ENCODE measurements around the gene PTGS2.
A peak's percentile ranks its signal among the peaks of the same experiment; 100 is the strongest.

PTGS2 gene

DNA sequence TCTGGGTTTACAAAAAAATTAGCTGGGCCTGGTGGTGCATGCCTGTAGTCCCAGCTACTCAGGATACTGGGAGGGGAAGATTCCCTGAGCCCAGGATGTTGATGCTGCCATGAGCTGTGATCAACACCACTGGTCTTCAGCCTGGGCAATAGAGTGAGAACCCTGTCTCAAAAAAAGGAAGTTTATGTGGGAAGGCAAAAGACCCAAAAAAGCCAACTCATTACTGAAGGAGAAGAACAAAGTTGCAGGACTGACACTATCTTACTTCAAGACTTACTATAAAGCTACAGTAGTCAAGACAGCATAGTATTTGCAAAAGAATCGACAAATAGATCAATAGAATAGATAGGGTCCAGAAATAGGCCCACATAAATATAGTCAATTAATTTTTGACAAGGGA is 9.2 kb upstream of the PTGS2 start:
- Histone ChIP-seq H3K9me3 (ENCODE audit: control insufficient read depth, low read length) (no peaks in the 10 kb centered on the region), H3K4me3 (ENCODE audit: extremely low read depth, insufficient read depth, low read length, poor library complexity, severe bottlenecking) (no peak overlapping the region), H3K36me3 (ENCODE audit: control insufficient read depth, insufficient read depth, low read length) (no peaks in the 10 kb centered on the region), H3K4me1 (ENCODE audit: control insufficient read depth, insufficient read depth, low read length, poor library complexity, severe bottlenecking) (no peaks in the 10 kb centered on the region), H3K27ac (ENCODE audit: low read depth, low read length, severe bottlenecking) (no peak overlapping the region)
- WGBS, 2 experiments (ENCODE audit: insufficient coverage in 2 of 2): no CpG with 5 or more reads among the region's 1 CpG

GRCh38 chr1:186683652-186684410 is 3.6 kb upstream of the PTGS2 start:
- WGBS, 2 experiments (ENCODE audit: insufficient coverage in 2 of 2): no CpG with 5 or more reads among the region's 6 CpGs
- H3K36me3 ChIP-seq (ENCODE audit: control insufficient read depth, insufficient read depth, low read length): no peaks in the 10 kb centered on the region
- H3K9me3 ChIP-seq (ENCODE audit: control insufficient read depth, low read length): no peaks in the 10 kb centered on the region
- no peak overlapping the region for H3K27ac ChIP-seq (ENCODE audit: low read depth, low read length, severe bottlenecking)
- no peak overlapping the region for H3K4me3 ChIP-seq (ENCODE audit: extremely low read depth, insufficient read depth, low read length, poor library complexity, severe bottlenecking)
- H3K4me1 ChIP-seq (ENCODE audit: control insufficient read depth, insufficient read depth, low read length, poor library complexity, severe bottlenecking): no peaks in the 10 kb centered on the region

- H3K36me3 ChIP-seq (ENCODE audit: control insufficient read depth, insufficient read depth, low read length): no peaks in the 10 kb centered on the region
- 86% methylated on average over 1 of the region's 1 CpG; no CpG with 5 or more reads in 1 of the 2 experiments for WGBS, 2 experiments (ENCODE audit: insufficient coverage in 2 of 2)
- H3K4me1 ChIP-seq (ENCODE audit: control insufficient read depth, insufficient read depth, low read length, poor library complexity, severe bottlenecking): no peaks in the 10 kb centered on the region
- H3K27ac ChIP-seq (ENCODE audit: low read depth, low read length, severe bottlenecking): no peak overlapping the region
- no peak overlapping the region for H3K4me3 ChIP-seq (ENCODE audit: extremely low read depth, insufficient read depth, low read length, poor library complexity, severe bottlenecking)
- H3K9me3 ChIP-seq (ENCODE audit: control insufficient read depth, low read length): no peaks in the 10 kb centered on the region
Measured at GRCh38 chr1:186682736-186683135, 2.5 kb upstream of the PTGS2 start.

DNA sequence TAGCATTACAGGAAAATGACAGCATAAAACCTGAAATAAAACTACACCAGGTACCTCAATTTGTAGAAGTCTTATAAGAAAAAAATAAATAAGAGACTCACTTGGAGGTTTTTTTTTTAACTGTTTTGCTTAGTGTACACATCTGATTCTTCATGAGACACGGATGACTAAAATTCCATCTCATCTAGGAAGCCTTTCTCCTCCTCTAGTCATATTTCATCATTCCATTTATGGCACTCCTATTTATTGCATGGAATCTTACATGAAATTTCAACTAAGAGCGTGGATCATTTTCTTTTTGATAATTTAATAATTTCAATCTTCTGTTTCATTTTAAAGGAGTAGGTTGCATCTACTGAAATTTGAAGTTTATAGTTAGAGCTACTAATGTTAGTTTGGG is 1.6 kb upstream of the PTGS2 start:
- H3K9me3 ChIP-seq (ENCODE audit: control insufficient read depth, low read length): no peaks in the 10 kb centered on the region
- no CpG with 5 or more reads among the region's 2 CpGs for WGBS, 2 experiments (ENCODE audit: insufficient coverage in 2 of 2)
- no peaks in the 10 kb centered on the region for H3K36me3 ChIP-seq (ENCODE audit: control insufficient read depth, insufficient read depth, low read length)
- H3K27ac ChIP-seq (ENCODE audit: low read depth, low read length, severe bottlenecking): no peak overlapping the region
- H3K4me1 ChIP-seq (ENCODE audit: control insufficient read depth, insufficient read depth, low read length, poor library complexity, severe bottlenecking): no peaks in the 10 kb centered on the region
- no peak overlapping the region for H3K4me3 ChIP-seq (ENCODE audit: extremely low read depth, insufficient read depth, low read length, poor library complexity, severe bottlenecking)

- H3K27ac ChIP-seq (ENCODE audit: low read depth, low read length, severe bottlenecking): no peak overlapping the region
- WGBS, 2 experiments (ENCODE audit: insufficient coverage in 2 of 2): 61 to 72% methylated on average over 7 of the region's 9 CpGs
- H3K4me3 ChIP-seq (ENCODE audit: extremely low read depth, insufficient read depth, low read length, poor library complexity, severe bottlenecking): peak overlapping the region; percentile 63
- H3K36me3 ChIP-seq (ENCODE audit: control insufficient read depth, insufficient read depth, low read length): no peaks in the 10 kb centered on the region
- no peaks in the 10 kb centered on the region for H3K4me1 ChIP-seq (ENCODE audit: control insufficient read depth, insufficient read depth, low read length, poor library complexity, severe bottlenecking)
- H3K9me3 ChIP-seq (ENCODE audit: control insufficient read depth, low read length): no peaks in the 10 kb centered on the region
Measured at GRCh38 chr1:186681121-186681520, 898 bp upstream of the PTGS2 start.

- Histone ChIP-seq H3K36me3 (ENCODE audit: control insufficient read depth, insufficient read depth, low read length) (no peaks in the 10 kb centered on the region), H3K4me1 (ENCODE audit: control insufficient read depth, insufficient read depth, low read length, poor library complexity, severe bottlenecking) (no peaks in the 10 kb centered on the region), H3K9me3 (ENCODE audit: control insufficient read depth, low read length) (no peaks in the 10 kb centered on the region), H3K4me3 (ENCODE audit: extremely low read depth, insufficient read depth, low read length, poor library complexity, severe bottlenecking) (peak overlapping the region; percentile 63), H3K27ac (ENCODE audit: low read depth, low read length, severe bottlenecking) (no peak overlapping the region)
- 2 to 3% methylated on average over 14 of the region's 15 CpGs for WGBS, 2 experiments (ENCODE audit: insufficient coverage in 2 of 2)
Measured at GRCh38 chr1:186679924-186680244, 339 bp downstream of the PTGS2 start.

DNA sequence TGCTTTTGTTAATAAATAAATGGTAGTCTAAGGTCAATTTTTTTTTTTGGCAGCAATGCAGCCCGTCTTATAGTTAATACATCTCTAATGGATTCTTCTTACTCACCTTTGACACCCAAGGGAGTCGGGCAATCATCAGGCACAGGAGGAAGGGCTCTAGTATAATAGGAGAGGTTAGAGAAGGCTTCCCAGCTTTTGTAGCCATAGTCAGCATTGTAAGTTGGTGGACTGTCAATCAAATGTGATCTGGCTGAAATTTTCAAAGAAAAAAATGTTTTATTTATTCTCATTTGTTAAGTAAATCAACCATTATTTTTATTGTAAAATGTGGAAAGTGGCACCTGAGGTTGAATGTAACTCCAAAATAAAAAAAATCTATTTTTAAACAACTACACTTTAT is 2.1 kb downstream of the PTGS2 start:
- no peaks in the 10 kb centered on the region for H3K4me1 ChIP-seq (ENCODE audit: control insufficient read depth, insufficient read depth, low read length, poor library complexity, severe bottlenecking)
- no peak overlapping the region for H3K4me3 ChIP-seq (ENCODE audit: extremely low read depth, insufficient read depth, low read length, poor library complexity, severe bottlenecking)
- H3K9me3 ChIP-seq (ENCODE audit: control insufficient read depth, low read length): no peaks in the 10 kb centered on the region
- no peak overlapping the region for H3K27ac ChIP-seq (ENCODE audit: low read depth, low read length, severe bottlenecking)
- H3K36me3 ChIP-seq (ENCODE audit: control insufficient read depth, insufficient read depth, low read length): no peaks in the 10 kb centered on the region
- no CpG with 5 or more reads among the region's 2 CpGs for WGBS, 2 experiments (ENCODE audit: insufficient coverage in 2 of 2)

GRCh38 chr1:186672596-186672995 is 7.6 kb downstream of the PTGS2 start:
- H3K9me3 ChIP-seq (ENCODE audit: control insufficient read depth, low read length): no peaks in the 10 kb centered on the region
- no peaks in the 10 kb centered on the region for H3K36me3 ChIP-seq (ENCODE audit: control insufficient read depth, insufficient read depth, low read length)
- H3K4me3 ChIP-seq (ENCODE audit: extremely low read depth, insufficient read depth, low read length, poor library complexity, severe bottlenecking): no peak overlapping the region
- WGBS, 2 experiments (ENCODE audit: insufficient coverage in 2 of 2): 100% methylated on average over 1 of the region's 3 CpGs; no CpG with 5 or more reads in 1 of the 2 experiments
- H3K4me1 ChIP-seq (ENCODE audit: control insufficient read depth, insufficient read depth, low read length, poor library complexity, severe bottlenecking): no peaks in the 10 kb centered on the region
- H3K27ac ChIP-seq (ENCODE audit: low read depth, low read length, severe bottlenecking): no peak overlapping the region

DNA sequence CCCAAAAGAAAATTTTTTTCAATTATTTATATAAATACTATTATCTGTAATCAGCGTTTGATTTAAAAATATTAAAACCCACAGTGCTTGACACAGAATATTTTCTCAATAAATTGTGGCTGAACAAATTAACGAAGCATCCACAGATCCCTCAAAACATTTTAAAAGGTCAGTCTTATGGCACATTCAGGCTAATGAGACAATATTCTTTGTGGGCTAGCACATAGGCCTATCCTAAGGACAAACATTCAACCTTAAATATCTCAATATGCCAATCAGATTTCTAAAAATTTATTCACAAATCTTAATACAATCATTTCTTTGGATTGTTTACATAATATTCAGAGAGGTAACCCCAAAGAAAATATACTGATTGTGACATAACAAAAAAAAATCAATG is 8.1 kb downstream of the PTGS2 start:
- Histone ChIP-seq H3K36me3 (ENCODE audit: control insufficient read depth, insufficient read depth, low read length) (no peaks in the 10 kb centered on the region), H3K9me3 (ENCODE audit: control insufficient read depth, low read length) (no peaks in the 10 kb centered on the region), H3K4me1 (ENCODE audit: control insufficient read depth, insufficient read depth, low read length, poor library complexity, severe bottlenecking) (no peaks in the 10 kb centered on the region), H3K27ac (ENCODE audit: low read depth, low read length, severe bottlenecking) (no peak overlapping the region), H3K4me3 (ENCODE audit: extremely low read depth, insufficient read depth, low read length, poor library complexity, severe bottlenecking) (no peak overlapping the region)
- WGBS, 2 experiments (ENCODE audit: insufficient coverage in 2 of 2): 83 to 86% methylated on average over 1 of the region's 2 CpGs

GRCh38 chr1:186671136-186671825 is 8.9 kb downstream of the PTGS2 start:
- no peaks in the 10 kb centered on the region for H3K36me3 ChIP-seq (ENCODE audit: control insufficient read depth, insufficient read depth, low read length)

More at GRCh38 chr1:186671136-186671825, 8.9 kb downstream of the PTGS2 start:
- 80 to 100% methylated on average over 1 of the region's 2 CpGs for WGBS, 2 experiments (ENCODE audit: insufficient coverage in 2 of 2)
- Histone ChIP-seq H3K4me3 (ENCODE audit: extremely low read depth, insufficient read depth, low read length, poor library complexity, severe bottlenecking) (no peak overlapping the region), H3K4me1 (ENCODE audit: control insufficient read depth, insufficient read depth, low read length, poor library complexity, severe bottlenecking) (no peaks in the 10 kb centered on the region), H3K27ac (ENCODE audit: low read depth, low read length, severe bottlenecking) (no peak overlapping the region), H3K9me3 (ENCODE audit: control insufficient read depth, low read length) (no peaks in the 10 kb centered on the region)

All from mesodermal cell (in vitro differentiated cells).